Measurements from ENCODE around the gene ZNF217.

- no peak for TF ChIP-seq POLR2A (IDR thresholded peaks at IDR 0.05; ENCODE audit: low read depth, low read length)
- TF ChIP-seq POLR2AphosphoS5 (IDR thresholded peaks at IDR 0.05; ENCODE audit: low read depth, low read length) = no peak
- no peak for TF ChIP-seq TAF1 (IDR thresholded peaks at IDR 0.05; ENCODE audit: borderline replicate concordance, low read depth, low read length)
Measured at GRCh38 chr20:53608071-53608455, 14.4 kb upstream of the ZNF217 start.
